ENCODE measurements around the gene RNF182.

Gene RNF182

GRCh38 chr6:13916230-13916944 lies 8.4 kb upstream of the RNF182 start:
- ATAC-seq: no peak
- no peak for TF ChIP-seq PATZ1 (CRISPR knock-in tag; IDR thresholded peaks at IDR 0.05; ENCODE audit: borderline replicate concordance)
- TF ChIP-seq OSR1 (CRISPR knock-in tag; IDR thresholded peaks at IDR 0.05): no peak
- no peak for TF ChIP-seq ZNF70 (CRISPR knock-in tag; IDR thresholded peaks at IDR 0.05)
- TF ChIP-seq ZNF565 (CRISPR knock-in tag; conservative IDR thresholded peaks at IDR 0.05; ENCODE audit: low read depth): no peak
- TF ChIP-seq BACH2 (CRISPR knock-in tag; IDR thresholded peaks at IDR 0.05; ENCODE audit: borderline replicate concordance): no peak
- TF ChIP-seq CSRNP3 (CRISPR knock-in tag; IDR thresholded peaks at IDR 0.05): no peak
- no peak for TF ChIP-seq ISL1 (CRISPR knock-in tag; IDR thresholded peaks at IDR 0.05)
- TF ChIP-seq TOX (CRISPR knock-in tag; IDR thresholded peaks at IDR 0.05; ENCODE audit: borderline replicate concordance): no peak
- no peak for TF ChIP-seq POU6F1 (CRISPR knock-in tag; IDR thresholded peaks at IDR 0.05; ENCODE audit: borderline replicate concordance, low read depth)
- no peak for TF ChIP-seq GLIS3 (CRISPR knock-in tag; IDR thresholded peaks at IDR 0.05)
- no peak for TF ChIP-seq TCF4 (CRISPR knock-in tag; IDR thresholded peaks at IDR 0.05; ENCODE audit: borderline replicate concordance)
- no peak for TF ChIP-seq ESRRG (CRISPR knock-in tag; IDR thresholded peaks at IDR 0.05)
- TF ChIP-seq SNAI2 (CRISPR knock-in tag; IDR thresholded peaks at IDR 0.05): no peak
- no peak for TF ChIP-seq PPARA (CRISPR knock-in tag; IDR thresholded peaks at IDR 0.05; ENCODE audit: borderline replicate concordance)

- no peak for ATAC-seq
- TF ChIP-seq GLIS3 (CRISPR knock-in tag; IDR thresholded peaks at IDR 0.05) (no peak), ARNTL (CRISPR knock-in tag; IDR thresholded peaks at IDR 0.05; ENCODE audit: borderline replicate concordance, low read depth) (no peak), ZNF8 (CRISPR knock-in tag; IDR thresholded peaks at IDR 0.05) (no peak), CREB5 (CRISPR knock-in tag; IDR thresholded peaks at IDR 0.05; ENCODE audit: low read depth) (no peak), RARB (CRISPR knock-in tag; IDR thresholded peaks at IDR 0.05) (no peak), TSHZ2 (CRISPR knock-in tag; IDR thresholded peaks at IDR 0.05) (no peak), BACH2 (CRISPR knock-in tag; IDR thresholded peaks at IDR 0.05; ENCODE audit: borderline replicate concordance) (no peak), TCF4 (CRISPR knock-in tag; IDR thresholded peaks at IDR 0.05; ENCODE audit: borderline replicate concordance) (no peak), ZNF70 (CRISPR knock-in tag; IDR thresholded peaks at IDR 0.05) (no peak), ZC3H10 (CRISPR knock-in tag; IDR thresholded peaks at IDR 0.05) (no peak), ZNF565 (CRISPR knock-in tag; conservative IDR thresholded peaks at IDR 0.05; ENCODE audit: low read depth) (no peak), CSDC2 (CRISPR knock-in tag; IDR thresholded peaks at IDR 0.05) (no peak), SNAI2 (CRISPR knock-in tag; IDR thresholded peaks at IDR 0.05) (no peak), ISL1 (CRISPR knock-in tag; IDR thresholded peaks at IDR 0.05) (no peak), PATZ1 (CRISPR knock-in tag; IDR thresholded peaks at IDR 0.05; ENCODE audit: borderline replicate concordance) (no peak), OSR1 (CRISPR knock-in tag; IDR thresholded peaks at IDR 0.05) (no peak), POU6F1 (CRISPR knock-in tag; IDR thresholded peaks at IDR 0.05; ENCODE audit: borderline replicate concordance, low read depth) (no peak), TOX (CRISPR knock-in tag; IDR thresholded peaks at IDR 0.05; ENCODE audit: borderline replicate concordance) (no peak), ZFP30 (CRISPR knock-in tag; IDR thresholded peaks at IDR 0.05) (no peak)
Observed at GRCh38 chr6:13917141-13917540, 7.6 kb upstream of the RNF182 start.

Data from SK-N-SH treated with all-trans-retinoic acid at 6 μM for 48 hours (cell line).